CD4-positive, alpha-beta T cell treated with Interleukin-1 beta for 1 hour (primary cell): ENCODE measurements around the gene AMER3.
A peak's percentile ranks its signal among the peaks of the same experiment; 100 is the strongest.

ENCODE experiments used
- DNase-seq, 2 donors: peaks; one replicate each; pipeline ENCODE4 v3.0.0-alpha.2; 2020 to 2022

Gene AMER3

DNA sequence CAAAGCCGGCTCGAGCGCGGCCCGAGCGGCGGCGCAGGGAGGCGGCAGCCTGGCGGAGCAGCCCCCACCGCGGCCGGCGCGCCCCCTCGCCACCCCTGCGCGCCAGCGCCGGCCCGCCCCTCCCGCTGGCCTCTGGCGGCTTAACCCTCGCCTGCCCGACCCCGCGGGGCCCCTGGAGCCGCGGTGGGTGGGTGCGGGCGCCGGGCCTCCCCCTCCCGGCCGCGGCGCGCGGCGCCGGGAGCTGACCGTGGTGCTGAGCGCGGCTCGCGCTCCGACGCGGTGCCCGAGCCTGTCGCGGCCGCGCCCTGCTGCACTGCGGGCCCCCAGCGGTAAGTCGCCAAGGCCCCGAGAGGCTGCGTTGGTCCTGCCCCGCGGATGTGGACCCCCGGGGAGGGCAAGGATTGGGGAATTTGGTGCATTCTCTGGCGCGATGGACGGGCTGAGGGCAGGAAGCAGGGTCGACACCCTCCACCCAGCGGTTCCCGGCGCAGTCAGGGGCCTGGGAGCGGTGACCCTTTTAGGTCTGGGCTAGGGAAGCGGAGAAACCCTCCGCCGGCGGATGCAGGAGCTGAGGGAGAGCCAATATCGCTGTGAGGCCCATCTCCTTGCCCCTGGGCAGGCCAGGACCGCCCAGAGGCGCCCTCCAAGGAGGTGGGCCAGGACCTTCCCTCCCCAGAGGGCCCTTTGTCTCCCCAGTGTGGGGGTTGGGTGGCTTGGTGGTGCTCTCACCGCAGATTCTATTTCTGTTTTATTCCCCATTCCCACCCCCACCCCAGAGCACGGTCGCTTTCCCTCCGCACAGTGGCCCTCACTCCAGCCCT is 923 bp downstream of the AMER3 start:
- peak in 1 of 2 donors; percentile 6 for DNase-seq

DNA sequence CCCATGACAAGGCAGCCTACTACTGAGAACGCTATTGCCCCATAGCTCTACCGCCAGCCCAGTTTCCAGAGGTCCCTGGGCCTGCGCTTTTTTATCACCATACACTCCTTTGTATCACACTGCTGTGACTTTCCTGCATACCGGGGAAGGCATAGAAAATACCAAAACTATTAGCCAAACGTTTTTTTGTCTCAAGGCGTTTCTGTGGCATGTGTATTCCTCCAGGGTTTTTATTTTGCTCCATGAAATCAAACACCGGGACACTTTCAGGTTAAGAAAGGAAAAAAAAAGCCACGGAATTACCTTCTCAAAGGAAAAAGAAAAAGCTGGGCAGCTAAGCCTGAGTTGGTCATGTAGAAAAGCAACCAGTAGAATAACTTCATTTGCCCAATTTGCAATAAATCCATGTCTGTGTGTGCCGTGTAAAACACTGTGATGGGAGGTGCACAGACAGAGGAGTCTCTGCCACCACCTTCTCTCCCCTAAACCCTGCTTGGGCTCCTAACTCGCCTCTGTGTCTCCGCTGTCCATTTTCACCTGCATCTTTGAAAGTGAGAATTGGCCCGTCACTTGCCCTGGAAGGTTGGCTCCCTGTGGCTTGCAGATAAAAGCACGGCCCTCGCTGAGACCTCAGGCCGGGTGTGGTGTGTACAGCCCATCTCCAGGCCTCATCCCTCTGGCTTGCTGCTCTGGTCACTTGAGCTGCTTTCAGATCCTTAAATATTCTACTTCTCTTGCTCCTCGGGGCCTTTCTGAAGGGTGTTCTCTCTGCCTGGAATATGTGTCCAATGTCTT is 1.7 kb downstream of the AMER3 start:
- no peak for DNase-seq

DNA sequence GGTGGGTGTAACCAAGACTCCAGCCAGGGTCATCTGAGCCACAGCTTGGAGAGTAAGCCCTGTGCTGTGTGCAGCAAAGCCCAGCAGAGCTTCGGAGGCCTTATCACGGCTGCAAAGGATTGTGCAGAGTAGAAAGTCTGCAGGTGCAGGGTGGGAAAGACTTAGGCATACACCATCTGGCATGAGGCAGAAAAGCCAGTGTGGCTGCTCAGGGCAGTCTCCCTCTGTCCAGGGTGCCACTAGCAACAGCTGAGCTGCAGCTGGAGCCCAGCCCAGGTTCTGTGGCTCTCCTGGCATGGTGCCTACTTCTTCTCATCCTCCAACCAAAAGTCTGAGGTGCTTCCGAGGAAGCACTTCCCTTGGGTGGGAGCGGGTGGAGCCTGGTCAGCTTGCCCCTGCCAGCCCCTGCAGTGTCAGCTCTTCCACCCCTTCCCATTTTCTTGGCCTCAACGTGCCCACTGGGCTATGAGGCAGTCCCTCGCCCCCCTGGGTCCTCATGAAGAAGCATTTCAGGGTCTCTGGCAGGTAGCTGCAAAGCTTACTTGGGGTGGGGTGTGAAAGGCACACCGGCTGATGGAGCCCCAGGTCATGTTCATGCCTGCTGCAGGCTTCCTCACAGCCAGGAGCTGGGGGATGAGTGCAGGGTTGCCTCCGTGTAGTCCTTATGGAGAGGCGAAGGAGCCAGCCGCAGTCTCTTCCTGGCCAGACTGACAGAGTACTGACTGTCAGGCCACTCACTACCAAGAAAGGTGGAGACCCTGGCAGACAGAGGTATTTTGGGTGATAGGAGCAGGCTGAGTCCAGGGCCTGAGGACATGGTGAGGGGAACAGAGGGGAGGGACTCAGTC is 4.8 kb downstream of the AMER3 start:
- no peak for DNase-seq

DNA sequence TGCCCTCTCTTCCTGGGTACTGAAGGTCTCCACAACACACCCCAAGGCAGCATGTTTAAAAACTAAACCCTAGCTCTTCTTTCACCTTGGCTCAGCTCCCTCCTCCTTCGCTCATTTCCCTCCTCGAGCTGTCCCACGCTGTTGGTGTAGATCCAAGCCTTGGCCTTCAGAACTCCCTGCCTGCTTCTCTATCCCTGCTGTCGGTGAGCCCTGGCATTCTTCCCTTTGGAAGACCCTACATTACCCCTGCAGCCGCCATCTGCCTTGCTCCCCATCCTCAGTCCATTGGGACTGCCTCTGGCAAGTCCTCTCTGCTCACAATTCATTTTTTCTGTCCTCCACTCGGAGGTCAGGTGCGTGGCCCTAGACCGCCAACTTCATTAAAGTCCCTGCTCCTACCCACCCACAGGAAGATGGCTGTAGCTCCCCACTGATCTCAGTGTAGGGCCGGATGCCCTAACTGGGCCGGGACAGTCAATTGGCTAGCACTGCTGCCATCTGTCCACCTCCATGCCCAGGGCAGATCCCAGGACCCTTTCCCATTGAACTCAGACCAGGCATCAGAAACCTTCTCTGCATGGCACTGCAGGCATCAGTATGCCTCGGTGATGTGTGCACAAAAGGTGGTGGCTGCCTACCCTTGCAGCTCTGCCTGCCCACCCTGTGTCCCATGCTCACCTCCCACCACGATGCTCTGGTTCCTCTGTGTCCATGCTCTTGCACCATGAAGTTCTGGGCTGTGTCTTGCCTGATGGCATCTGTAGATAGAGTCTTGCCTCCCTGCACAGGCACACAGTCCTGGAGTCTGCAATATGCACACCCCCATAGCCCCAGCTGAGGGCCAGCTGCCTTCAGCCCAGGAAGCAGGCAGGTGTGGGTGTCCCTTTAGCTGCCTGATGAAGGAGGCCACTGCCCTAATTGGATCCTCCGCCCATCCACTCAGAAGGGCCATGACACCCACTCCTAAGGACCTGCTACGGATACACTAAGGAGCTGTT is 5.7 kb downstream of the AMER3 start:
- no peak for DNase-seq

DNA sequence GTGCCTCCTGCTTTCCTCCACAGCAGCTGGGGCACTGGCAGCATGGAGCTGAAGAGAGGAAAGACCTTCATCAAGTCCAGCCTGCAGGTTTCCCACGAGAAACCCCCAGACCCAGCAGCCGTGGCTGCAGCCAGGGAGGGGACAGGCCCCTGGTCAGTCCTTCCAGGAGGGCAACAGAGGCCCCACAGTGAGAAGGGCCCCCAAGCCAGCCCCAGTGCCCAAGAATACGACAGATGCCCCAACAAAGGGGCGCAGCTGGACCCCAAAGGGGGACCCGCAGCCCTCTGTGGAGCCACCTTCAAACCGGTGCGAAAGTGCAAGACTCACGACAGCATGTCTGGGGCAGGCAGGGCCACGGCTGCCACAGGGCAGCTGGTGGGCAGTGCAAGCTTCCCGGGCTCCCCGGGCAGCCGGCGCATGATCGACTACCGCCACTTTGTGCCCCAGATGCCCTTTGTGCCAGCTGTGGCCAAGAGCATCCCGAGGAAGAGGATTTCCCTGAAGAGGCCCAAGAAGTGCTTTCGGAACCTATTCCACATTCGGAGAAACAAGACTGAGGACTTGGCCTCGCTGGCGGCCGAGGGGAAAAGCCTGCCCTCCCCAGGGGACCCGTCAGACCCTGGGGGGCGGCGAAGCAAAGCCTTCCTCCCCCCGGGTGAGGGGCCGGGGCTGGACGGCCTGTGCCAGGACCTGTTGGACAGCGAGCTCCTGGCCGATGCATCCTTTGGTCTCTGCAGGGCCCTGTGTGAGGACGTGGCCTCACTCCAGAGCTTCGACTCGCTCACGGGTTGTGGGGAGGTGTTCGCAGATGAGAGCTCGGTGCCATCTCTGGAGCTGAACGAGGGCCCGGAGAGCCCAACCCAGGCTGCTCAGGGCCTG is 6.9 kb downstream of the AMER3 start:
- no peak for DNase-seq

DNA sequence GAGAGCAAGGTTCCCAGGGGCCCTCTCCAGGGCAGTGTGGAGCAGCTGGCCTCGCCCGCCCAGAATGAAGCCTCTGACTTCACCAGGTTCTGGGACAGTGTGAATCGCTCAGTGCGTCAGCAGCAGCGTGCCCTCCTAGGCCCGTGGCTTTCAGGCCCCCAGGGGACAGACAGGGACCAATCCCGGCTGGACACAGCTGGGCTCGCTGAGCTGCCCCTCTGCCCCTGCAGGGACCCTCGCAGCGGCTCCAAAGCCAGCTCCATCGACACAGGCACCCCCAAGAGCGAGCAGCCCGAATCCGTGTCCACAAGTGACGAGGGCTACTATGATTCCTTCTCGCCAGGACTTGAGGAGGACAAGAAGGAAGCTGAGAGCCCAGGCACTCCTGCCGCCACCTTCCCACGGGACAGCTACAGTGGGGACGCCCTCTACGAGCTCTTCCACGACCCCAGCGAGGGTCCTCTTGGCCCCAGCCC is 7.6 kb downstream of the AMER3 start:
- DNase-seq, result no peak

DNA sequence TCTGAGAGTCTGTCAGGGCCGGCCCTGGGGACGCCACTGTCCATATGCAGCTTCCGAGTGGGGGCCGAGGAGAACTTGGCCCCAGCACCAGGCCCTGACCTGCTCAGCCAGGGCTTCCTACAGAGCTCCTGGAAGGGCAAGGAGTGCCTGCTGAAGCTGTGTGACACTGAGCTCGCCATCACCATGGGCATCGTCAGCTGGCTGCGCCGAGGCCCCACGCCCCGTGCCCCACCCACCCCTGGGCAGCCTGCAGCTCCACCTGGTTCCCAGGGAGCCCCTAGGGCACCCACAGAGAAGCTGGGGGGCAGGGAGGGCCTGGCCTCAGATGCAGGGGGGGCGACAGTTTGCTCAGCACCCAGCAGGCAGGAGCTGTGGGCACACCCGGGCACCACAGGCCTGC is 8.1 kb downstream of the AMER3 start:
- DNase-seq, result no peak

DNA sequence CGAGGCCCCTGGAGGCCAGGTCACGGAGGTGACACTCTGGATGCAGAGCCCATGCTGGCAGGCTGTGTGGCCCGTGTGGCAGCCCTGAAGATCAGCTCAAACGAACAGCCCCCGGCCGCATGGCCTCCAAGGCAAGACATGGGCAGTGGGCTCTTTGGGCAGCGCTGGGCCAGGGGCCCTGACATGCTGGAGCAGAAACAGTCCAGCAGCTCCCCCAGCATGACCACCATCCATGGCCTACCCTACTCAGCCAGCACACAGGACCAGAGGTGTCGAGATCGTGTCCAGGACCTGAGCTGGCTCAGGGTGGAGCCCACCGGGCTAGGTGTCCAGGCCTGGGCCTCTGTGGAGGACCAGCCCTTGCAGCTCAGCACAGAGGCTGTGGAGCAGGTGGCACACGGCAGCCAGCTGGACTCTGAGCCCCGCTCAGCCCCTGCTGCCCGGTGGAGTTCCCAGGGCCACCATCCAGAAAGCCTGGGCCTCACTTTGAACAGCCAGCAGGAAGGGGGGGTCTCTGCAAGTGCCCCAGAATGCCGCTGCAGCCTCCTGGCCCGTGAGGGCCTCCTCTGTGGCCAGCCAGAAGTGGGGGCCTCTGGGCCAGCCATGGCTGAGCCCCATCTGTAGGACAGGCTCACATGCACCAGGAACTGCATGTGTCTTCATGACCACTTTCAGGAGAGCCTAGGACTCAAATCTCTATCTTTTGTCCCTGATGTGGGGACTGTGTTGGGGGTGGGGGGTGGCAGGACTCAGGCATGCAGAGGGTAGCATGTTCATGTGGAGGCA is 8.9 kb downstream of the AMER3 start:
- DNase-seq, result no peak

DNA sequence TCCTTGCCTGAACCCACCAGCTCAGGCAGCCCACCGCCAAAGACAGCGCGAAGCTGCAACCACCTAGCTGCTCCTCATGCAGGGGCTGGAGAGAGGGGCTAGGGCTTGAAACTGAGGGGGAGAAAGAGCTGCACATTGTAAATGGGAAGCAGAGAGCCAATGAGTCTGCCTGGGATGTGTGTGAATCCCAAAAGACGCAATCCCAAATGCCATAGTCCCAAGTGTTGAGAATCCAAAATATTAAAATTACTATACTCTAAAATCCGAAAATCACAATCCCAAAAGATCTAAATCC is 9.4 kb downstream of the AMER3 start:
- DNase-seq, result no peak

DNA sequence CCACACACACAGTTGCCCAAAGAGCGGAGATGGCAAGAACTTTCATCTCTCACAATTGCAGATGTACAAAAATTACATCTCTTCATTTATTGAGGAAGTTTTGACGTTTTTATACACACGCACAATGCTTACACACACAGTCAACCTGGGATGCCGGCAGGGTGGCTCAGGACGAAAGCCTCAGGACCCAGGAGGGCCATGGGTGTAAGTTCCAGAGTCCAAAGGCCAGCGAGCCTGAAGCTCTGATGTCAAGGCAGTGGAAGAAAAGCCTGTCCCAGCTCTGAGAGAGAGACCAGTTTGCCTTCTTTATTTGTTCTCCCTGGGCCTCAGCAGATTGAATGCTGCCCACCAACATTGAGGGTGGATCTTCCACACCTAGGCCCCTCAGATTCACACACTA is 10.1 kb downstream of the AMER3 start:
- DNase-seq, result no peak

DNA sequence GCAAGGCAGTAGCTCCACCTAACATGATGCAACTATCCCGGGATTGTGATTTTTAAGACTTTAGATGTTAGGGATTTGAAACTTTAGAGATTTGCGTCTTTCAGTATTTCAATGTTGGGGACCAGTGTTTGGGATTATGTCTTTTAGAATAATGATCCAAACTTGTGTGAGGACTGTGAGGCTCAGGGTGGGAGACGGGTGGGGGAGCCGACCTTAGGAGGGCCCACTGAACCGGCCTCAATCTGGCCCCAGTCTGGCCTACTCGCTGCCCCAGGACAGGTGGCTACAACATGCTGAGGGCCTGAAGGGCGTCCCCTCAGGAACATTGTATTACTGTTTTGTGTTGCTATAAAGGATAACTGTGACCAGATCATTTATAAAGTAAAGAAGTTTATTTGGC is 10.7 kb downstream of the AMER3 start:
- DNase-seq, result no peak

DNA sequence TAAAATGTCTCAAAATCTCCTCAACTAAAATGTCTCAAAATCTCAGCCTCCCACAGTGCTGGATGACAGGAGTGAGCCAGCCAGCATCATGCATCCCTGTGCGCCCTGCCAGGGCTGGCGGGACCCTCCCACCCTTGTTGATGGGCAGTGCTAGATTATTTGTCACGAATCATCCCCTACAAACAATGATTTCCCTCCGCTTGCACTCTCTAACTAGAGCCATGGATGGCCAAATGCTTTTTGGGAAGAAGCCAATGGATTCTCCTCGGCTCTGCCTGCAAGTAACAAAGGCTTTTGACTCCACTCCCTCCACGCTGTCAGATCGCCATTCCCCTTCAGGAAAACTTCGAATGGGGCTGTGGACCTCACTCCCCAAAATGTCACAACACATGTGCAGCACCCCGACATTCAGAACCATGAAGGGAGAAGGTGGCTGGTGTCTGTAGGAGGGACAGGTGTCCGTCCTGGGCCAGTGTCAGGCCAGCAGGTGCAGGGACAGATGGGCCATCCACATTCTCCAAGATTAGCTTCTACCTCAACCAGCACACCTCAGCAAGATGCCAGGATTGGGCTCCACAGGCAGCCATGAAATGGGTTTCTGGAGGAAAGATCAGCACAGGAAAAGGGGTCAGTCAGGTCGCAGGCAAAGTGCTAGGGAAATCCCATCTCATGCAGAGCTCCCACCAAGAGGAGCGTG is 11.5 kb downstream of the AMER3 start:
- DNase-seq, result no peak

DNA sequence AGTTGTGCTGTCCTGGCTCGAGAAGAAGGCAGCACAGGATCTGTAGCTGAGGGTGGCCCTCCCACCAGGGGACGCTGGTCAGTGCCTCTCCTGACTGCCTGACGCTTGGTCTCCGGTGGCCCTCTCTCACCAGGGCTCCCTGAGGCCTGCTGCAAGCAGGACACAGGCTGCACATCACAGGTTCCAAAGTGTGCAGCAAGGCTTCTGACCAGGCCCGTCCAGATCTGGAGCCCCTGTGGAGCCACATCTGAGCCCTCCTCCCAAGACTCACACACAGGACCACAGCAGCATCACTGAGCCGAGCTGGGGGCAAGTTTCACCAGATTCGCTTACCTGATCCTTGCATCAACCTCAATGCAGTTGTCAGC is 12.1 kb downstream of the AMER3 start:
- no peak for DNase-seq

DNA sequence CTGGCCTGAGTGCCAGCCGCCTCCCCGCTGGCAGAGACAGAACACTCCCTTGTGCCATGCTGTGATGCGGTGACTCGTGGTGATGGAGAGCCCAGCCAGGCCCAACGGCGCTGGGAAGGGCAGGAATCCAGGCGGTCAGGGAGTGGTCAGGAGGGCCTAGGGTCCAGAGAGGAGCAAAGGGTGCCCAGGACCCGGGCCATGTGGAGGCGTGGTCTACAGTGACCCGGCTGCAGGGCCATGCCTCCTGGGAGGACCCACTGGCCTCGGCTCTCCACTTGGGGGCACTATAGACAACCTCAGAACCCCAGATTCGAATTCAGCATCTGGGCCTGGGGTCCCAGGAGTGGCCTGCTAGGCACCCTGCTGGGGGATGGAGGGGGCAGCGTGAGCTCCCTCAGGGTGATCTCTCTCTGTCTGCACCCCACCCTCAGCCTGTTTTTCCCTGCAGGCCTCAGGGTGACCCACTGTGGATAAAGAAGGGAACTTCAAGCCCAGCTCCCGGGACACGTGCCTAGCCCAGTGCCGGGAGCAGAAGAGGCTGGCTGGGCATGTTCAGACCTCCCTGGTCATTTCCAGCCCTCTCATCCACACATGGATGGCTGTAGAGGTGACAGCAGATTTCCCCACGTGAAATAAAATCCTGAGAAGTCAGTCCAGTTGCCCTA is 13.0 kb downstream of the AMER3 start:
- DNase-seq, result no peak

DNA sequence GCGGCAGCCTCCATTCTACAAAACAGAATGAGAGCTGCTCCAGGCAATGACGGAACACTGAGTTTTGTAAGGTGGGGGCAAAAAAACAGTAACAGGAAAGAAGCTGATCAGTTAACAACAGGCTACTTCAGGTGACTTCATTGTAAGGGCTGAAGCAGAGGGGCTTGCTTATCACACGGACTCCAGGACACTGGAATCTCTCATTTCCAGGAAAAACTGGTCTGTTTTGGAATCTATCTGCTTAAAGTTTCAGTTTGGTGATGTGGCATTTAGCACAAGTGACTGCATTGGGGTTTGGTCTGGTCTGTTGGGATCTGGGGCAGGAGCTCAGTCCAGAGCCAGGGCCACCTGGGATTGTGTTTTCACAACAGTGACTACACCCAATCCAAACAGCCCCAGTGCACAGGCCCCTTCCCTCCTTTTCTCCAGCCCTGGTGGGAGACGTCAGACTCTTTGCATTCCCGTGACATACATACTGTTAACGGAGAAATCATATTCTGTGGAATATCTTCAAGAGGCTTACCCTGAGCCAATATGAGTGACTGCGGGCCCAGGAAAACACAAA is 14.1 kb downstream of the AMER3 start:
- no peak for DNase-seq

DNA sequence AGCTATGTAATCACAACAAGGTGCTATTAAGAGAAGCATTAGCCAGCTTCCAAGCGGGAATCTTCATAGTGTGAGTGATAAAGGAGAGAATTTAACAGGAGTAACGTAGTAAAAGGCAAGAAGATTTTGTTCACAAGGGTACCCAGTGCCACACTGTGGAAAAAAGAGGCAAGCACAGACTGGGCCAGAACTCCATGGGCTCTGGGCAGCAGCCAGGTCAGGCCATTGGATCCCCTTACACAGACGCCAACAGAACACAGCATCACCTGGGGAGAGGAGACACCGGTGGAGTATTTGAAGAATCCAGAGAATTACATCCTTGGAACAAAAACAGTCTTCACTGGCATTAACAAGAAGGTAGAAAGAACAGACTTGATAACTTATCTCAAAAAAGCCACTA is 21.2 kb downstream of the AMER3 start:
- DNase-seq, result peak in 1 of 2 donors; percentile 4

DNA sequence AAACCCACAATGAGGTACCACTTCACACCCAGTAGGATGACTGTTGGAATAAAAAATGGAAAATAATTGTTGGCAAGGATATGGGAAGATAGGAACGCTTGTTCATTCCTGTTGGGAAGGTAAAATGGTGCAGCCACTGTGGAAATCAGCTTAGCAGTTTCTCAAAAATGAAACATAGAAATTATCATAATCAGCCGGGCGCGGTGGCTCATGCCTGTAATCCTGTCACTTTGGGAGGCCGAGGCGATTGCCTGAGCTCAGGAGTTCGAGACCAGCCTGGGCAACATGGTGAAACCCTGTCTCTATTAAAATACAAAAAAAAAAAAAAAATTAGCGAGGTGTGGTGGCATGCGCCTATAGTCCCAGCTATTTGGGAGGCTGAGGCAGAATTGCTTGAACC is 23.4 kb downstream of the AMER3 start:
- DNase-seq, result no peak

DNA sequence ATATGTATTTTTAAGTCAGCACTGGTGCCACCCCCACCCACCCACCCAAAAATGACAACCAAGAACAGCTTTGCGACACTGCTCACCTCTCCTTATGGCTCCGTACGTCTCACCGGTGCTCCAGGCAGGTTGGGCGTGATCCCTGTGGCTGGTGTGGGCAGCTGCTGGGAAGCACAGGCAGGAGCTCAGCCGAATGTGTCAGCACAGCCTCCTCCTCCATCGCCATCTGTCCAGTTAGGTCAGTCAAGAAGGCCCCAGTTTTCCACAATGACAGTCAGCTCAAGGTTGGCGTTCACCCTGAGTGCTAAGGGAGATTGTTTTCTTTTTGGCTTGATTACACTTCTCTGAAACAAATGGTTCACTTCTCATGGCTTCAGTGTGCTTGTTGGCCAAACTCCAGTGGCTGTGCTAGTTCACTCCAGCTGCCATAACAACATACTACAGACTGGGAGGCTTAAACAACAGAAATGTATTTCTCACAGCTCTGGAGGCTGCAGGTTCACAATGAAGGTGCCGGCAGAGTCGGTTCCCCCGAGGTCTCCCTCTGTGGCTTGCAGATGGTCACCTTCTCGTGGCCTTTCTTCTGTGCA is 30.2 kb downstream of the AMER3 start:
- no peak for DNase-seq
